ENCODE results near the gene COX14. TPM values are rescaled to one million over a fixed set of nuclear protein-coding genes. Genes with fewer than 3 reads are reported as not detected.

COX14 gene
- total RNA-seq, 1 experiment from 2014 or later, result 84.7 TPM

DNA sequence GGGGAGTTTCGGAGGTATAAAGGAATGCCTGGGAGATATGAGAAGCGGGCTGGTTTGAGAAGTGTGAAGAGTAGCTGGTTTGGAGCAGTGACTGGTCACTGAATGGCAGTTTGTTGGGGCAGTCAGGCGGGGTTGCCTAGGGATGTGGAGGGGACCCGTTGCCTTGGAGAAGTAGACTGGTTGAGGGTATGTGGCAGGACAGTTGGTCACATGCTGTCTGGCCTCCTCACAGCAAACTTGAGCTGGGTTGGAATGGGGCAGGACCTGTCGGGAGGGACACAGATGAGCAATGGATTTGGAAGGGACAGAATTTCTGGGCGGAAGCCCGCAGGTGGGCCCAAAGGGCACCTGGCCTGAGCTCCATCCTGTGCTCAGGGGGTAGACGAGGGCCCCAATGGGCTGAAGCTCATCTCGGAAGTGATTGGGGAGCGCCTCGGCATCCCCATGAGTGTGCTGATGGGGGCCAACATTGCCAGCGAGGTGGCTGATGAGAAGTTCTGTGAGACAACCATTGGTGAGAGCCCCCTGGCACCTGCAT is 6.1 kb upstream of the COX14 start:
- DNase-seq, result no peak
- Histone ChIP-seq H3F3A (ENCODE audit: low read length, unreplicated experiment) (no peaks in the 10 kb centered on the region), H3K9ac (ENCODE audit: low read length) (no peak overlapping the region), H3K9me2 (replicated peaks; ENCODE audit: low read length) (no peaks in the 10 kb centered on the region), H3K36me3 (ENCODE audit: low read depth, low read length) (peaks cover 7% of the 10 kb centered on the region), H3K27me3 (ENCODE audit: low read length) (no peaks in the 10 kb centered on the region), H4K20me1 (ENCODE audit: low read length) (no peaks in the 10 kb centered on the region), H2AFZ (ENCODE audit: low read length) (no peak overlapping the region), H3K79me2 (ENCODE audit: low read length) (no peaks in the 10 kb centered on the region), H3K9me3 (ENCODE audit: low read length) (no peaks in the 10 kb centered on the region), H3K4me1 (ENCODE audit: insufficient read depth, low read length) (peaks cover 6% of the 10 kb centered on the region; the same call in 1 of the 2 replicates), H3K4me3 (ENCODE audit: low read length) (no peak overlapping the region), H3K4me2 (ENCODE audit: low read length) (no peak overlapping the region), H3K27ac (ENCODE audit: low read length) (no peak overlapping the region)
- TF ChIP-seq, protein P1, sequence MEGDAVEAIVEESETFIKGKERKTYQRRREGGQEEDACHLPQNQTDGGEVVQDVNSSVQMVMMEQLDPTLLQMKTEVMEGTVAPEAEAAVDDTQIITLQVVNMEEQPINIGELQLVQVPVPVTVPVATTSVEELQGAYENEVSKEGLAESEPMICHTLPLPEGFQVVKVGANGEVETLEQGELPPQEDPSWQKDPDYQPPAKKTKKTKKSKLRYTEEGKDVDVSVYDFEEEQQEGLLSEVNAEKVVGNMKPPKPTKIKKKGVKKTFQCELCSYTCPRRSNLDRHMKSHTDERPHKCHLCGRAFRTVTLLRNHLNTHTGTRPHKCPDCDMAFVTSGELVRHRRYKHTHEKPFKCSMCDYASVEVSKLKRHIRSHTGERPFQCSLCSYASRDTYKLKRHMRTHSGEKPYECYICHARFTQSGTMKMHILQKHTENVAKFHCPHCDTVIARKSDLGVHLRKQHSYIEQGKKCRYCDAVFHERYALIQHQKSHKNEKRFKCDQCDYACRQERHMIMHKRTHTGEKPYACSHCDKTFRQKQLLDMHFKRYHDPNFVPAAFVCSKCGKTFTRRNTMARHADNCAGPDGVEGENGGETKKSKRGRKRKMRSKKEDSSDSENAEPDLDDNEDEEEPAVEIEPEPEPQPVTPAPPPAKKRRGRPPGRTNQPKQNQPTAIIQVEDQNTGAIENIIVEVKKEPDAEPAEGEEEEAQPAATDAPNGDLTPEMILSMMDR (conservative IDR thresholded peaks at IDR 0.05; ENCODE audit: low read depth, low read length), result no peak
- TF ChIP-seq EZH2 (IDR thresholded peaks at IDR 0.05; ENCODE audit: low read length, unreplicated experiment) (no peak), EZH2phosphoT487 (IDR thresholded peaks at IDR 0.05; ENCODE audit: borderline replicate concordance, low read length) (no peak)
- POLR2A ChIA-PET (ENCODE audit: unreplicated experiment), result interaction anchor here (0.5 kb wide), 1 partner anchor 75 kb away, joined by 3 read pairs; no protein-coding TSS in a partner anchor
- intact Hi-C loops (cut with micrococcal nuclease), result no loop called here
- no peak for ATAC-seq
- CTCF ChIA-PET, result interaction anchor here (0.6 kb wide), 1 partner anchor 125 kb away, joined by 12 read pairs; no protein-coding TSS in a partner anchor
- BruUV-seq (replicated peaks), result no TSS peak

DNA sequence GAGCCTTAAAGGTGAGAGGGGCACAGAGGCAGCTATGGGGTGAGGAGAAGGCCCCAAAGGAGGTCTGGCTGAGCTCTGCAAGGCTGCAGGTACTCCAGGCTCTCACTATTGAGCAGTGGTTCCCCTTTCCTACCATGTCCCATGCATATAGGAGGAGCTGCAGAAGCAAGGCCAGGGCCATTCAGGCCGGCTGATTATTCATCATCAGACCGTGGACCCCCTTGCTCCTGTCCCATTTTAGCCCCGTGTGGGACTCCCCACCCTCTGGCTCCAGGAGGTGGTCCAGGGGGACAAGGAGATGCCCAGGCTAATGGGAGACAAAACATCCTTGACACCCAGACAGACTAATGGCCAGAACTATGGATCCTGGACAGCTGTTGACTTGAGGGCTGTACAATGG is 5.1 kb upstream of the COX14 start:
- Histone ChIP-seq H3K36me3 (ENCODE audit: low read depth, low read length) (peaks cover 5% of the 10 kb centered on the region), H3K27me3 (ENCODE audit: low read length) (no peaks in the 10 kb centered on the region), H3K4me3 (ENCODE audit: low read length) (no peak overlapping the region), H4K20me1 (ENCODE audit: low read length) (no peaks in the 10 kb centered on the region), H3K79me2 (ENCODE audit: low read length) (no peaks in the 10 kb centered on the region), H3K9me2 (replicated peaks; ENCODE audit: low read length) (no peaks in the 10 kb centered on the region), H3F3A (ENCODE audit: low read length, unreplicated experiment) (no peaks in the 10 kb centered on the region), H3K9me3 (ENCODE audit: low read length) (no peaks in the 10 kb centered on the region), H3K4me2 (ENCODE audit: low read length) (no peak overlapping the region), H3K9ac (ENCODE audit: low read length) (no peak overlapping the region), H2AFZ (ENCODE audit: low read length) (no peak overlapping the region), H3K27ac (ENCODE audit: low read length) (no peak overlapping the region), H3K4me1 (ENCODE audit: insufficient read depth, low read length) (peaks cover 7% of the 10 kb centered on the region; the same call in 1 of the 2 replicates)
- BruUV-seq (replicated peaks), result no TSS peak
- ATAC-seq, result no peak
- CTCF ChIA-PET, result interaction anchor here (0.6 kb wide), 1 partner anchor 140 kb away, joined by 5 read pairs; no protein-coding TSS in a partner anchor
- DNase-seq, result no peak
- POLR2A ChIA-PET (ENCODE audit: unreplicated experiment), result no interaction called here
- intact Hi-C loops (cut with micrococcal nuclease), result no loop called here
- TF ChIP-seq, protein P1 (conservative IDR thresholded peaks at IDR 0.05; ENCODE audit: low read depth, low read length), result no peak
- TF ChIP-seq EZH2 (IDR thresholded peaks at IDR 0.05; ENCODE audit: low read length, unreplicated experiment), result no peak
- no peak for TF ChIP-seq EZH2phosphoT487 (IDR thresholded peaks at IDR 0.05; ENCODE audit: borderline replicate concordance, low read length)
